ENCODE measurements around the gene ROR1.

ROR1 gene

DNA sequence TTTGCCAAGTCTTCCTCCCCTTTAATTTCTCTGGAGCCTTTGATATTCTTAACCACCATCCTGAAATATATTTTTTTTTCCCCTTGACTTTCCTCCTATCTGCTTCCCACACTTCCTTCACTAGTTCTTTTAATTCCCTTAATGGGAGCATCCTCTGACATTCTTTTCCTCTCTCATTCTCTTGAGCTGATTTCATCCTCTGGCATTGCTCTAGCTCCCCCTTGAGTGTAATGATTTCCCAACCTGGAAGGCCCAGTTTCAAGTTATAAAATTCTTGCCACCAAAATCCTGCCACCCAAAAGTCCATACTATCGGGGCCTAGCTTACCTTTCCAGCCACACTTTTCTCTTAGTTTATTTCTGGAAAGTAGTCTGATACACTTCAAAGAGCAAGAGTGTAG is 390.2 kb downstream of the ROR1 start:
- TF ChIP-seq CSDC2 (CRISPR knock-in tag; IDR thresholded peaks at IDR 0.05) (no peak), BACH2 (CRISPR knock-in tag; IDR thresholded peaks at IDR 0.05; ENCODE audit: borderline replicate concordance) (no peak), GLIS3 (CRISPR knock-in tag; IDR thresholded peaks at IDR 0.05) (no peak), ZFP30 (CRISPR knock-in tag; IDR thresholded peaks at IDR 0.05) (no peak), ZC3H10 (CRISPR knock-in tag; IDR thresholded peaks at IDR 0.05) (no peak), PATZ1 (CRISPR knock-in tag; IDR thresholded peaks at IDR 0.05; ENCODE audit: borderline replicate concordance) (no peak), RARB (CRISPR knock-in tag; IDR thresholded peaks at IDR 0.05) (no peak), ZNF565 (CRISPR knock-in tag; conservative IDR thresholded peaks at IDR 0.05; ENCODE audit: low read depth) (no peak), TOX (CRISPR knock-in tag; IDR thresholded peaks at IDR 0.05; ENCODE audit: borderline replicate concordance) (no peak), TCF4 (CRISPR knock-in tag; IDR thresholded peaks at IDR 0.05; ENCODE audit: borderline replicate concordance) (no peak), ESRRG (CRISPR knock-in tag; IDR thresholded peaks at IDR 0.05) (no peak), POU6F1 (CRISPR knock-in tag; IDR thresholded peaks at IDR 0.05; ENCODE audit: borderline replicate concordance, low read depth) (no peak), ISL1 (CRISPR knock-in tag; IDR thresholded peaks at IDR 0.05) (no peak), OSR1 (CRISPR knock-in tag; IDR thresholded peaks at IDR 0.05) (no peak), PPARA (CRISPR knock-in tag; IDR thresholded peaks at IDR 0.05; ENCODE audit: borderline replicate concordance) (no peak), ZNF70 (CRISPR knock-in tag; IDR thresholded peaks at IDR 0.05) (no peak)
- TF ChIP-seq, protein P1, sequence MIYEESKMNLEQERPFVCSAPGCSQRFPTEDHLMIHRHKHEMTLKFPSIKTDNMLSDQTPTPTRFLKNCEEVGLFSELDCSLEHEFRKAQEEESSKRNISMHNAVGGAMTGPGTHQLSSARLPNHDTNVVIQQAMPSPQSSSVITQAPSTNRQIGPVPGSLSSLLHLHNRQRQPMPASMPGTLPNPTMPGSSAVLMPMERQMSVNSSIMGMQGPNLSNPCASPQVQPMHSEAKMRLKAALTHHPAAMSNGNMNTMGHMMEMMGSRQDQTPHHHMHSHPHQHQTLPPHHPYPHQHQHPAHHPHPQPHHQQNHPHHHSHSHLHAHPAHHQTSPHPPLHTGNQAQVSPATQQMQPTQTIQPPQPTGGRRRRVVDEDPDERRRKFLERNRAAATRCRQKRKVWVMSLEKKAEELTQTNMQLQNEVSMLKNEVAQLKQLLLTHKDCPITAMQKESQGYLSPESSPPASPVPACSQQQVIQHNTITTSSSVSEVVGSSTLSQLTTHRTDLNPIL (CRISPR knock-in tag; IDR thresholded peaks at IDR 0.05; ENCODE audit: low read depth): no peak
- TF ChIP-seq, protein P2, sequence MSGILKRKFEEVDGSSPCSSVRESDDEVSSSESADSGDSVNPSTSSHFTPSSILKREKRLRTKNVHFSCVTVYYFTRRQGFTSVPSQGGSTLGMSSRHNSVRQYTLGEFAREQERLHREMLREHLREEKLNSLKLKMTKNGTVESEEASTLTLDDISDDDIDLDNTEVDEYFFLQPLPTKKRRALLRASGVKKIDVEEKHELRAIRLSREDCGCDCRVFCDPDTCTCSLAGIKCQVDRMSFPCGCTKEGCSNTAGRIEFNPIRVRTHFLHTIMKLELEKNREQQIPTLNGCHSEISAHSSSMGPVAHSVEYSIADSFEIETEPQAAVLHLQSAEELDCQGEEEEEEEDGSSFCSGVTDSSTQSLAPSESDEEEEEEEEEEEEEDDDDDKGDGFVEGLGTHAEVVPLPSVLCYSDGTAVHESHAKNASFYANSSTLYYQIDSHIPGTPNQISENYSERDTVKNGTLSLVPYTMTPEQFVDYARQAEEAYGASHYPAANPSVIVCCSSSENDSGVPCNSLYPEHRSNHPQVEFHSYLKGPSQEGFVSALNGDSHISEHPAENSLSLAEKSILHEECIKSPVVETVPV (CRISPR knock-in tag; IDR thresholded peaks at IDR 0.05): no peak
- ATAC-seq: peak; percentile 84

- no peak for ATAC-seq
- no peak for TF ChIP-seq ZFP3 (CRISPR knock-in tag; IDR thresholded peaks at IDR 0.05)
- no peak for TF ChIP-seq TSHZ2 (CRISPR knock-in tag; IDR thresholded peaks at IDR 0.05)
- no peak for TF ChIP-seq SNAI2 (CRISPR knock-in tag; IDR thresholded peaks at IDR 0.05)
- no peak for TF ChIP-seq ZC3H10 (CRISPR knock-in tag; IDR thresholded peaks at IDR 0.05)
- no peak for TF ChIP-seq ZNF8 (CRISPR knock-in tag; IDR thresholded peaks at IDR 0.05)
- TF ChIP-seq, protein P1 (CRISPR knock-in tag; IDR thresholded peaks at IDR 0.05; ENCODE audit: low read depth): no peak
- TF ChIP-seq ZNF565 (CRISPR knock-in tag; conservative IDR thresholded peaks at IDR 0.05; ENCODE audit: low read depth): no peak
- no peak for TF ChIP-seq OSR1 (CRISPR knock-in tag; IDR thresholded peaks at IDR 0.05)
- no peak for TF ChIP-seq TOX (CRISPR knock-in tag; IDR thresholded peaks at IDR 0.05; ENCODE audit: borderline replicate concordance)
- TF ChIP-seq CSDC2 (CRISPR knock-in tag; IDR thresholded peaks at IDR 0.05): no peak
- TF ChIP-seq BACH2 (CRISPR knock-in tag; IDR thresholded peaks at IDR 0.05; ENCODE audit: borderline replicate concordance): no peak
- no peak for TF ChIP-seq ZFP30 (CRISPR knock-in tag; IDR thresholded peaks at IDR 0.05)
- no peak for TF ChIP-seq RARB (CRISPR knock-in tag; IDR thresholded peaks at IDR 0.05)
- TF ChIP-seq PATZ1 (CRISPR knock-in tag; IDR thresholded peaks at IDR 0.05; ENCODE audit: borderline replicate concordance): no peak
- TF ChIP-seq ZNF70 (CRISPR knock-in tag; IDR thresholded peaks at IDR 0.05): no peak
- no peak for TF ChIP-seq TCF4 (CRISPR knock-in tag; IDR thresholded peaks at IDR 0.05; ENCODE audit: borderline replicate concordance)
- TF ChIP-seq POU6F1 (CRISPR knock-in tag; IDR thresholded peaks at IDR 0.05; ENCODE audit: borderline replicate concordance, low read depth): no peak
- no peak for TF ChIP-seq ISL1 (CRISPR knock-in tag; IDR thresholded peaks at IDR 0.05)
- TF ChIP-seq, protein P2 (CRISPR knock-in tag; IDR thresholded peaks at IDR 0.05): no peak
- TF ChIP-seq PPARA (CRISPR knock-in tag; IDR thresholded peaks at IDR 0.05; ENCODE audit: borderline replicate concordance): no peak
Observed at GRCh38 chr1:64166629-64167028, 392.8 kb downstream of the ROR1 start.

Measured in SK-N-SH treated with all-trans-retinoic acid at 6 μM for 48 hours (cell line).